Measurements from ENCODE around the gene ZNF865. TPM values are rescaled to one million over a fixed set of nuclear protein-coding genes. Genes with fewer than 3 reads are reported as not detected.

ZNF865 gene
- total and polyA plus RNA-seq, 9 donors = 0.42 to 20.9 (median 16.5) TPM

- peak; percentile 65 to 87 (median 78) for DNase-seq
- no peaks in the 10 kb centered on the region for H3K27me3 ChIP-seq
- no peaks in the 10 kb centered on the region for H3K9me3 ChIP-seq
- intact Hi-C loops (cut with DNase I) = no loop called here
- H3K36me3 ChIP-seq = no peaks in the 10 kb centered on the region
- H3K27ac ChIP-seq = peak overlapping the region; percentile 95 to 96
- peaks cover 21% of the 10 kb centered on the region for H3K4me1 ChIP-seq (ENCODE audit: insufficient read depth)
- TF ChIP-seq EP300 (IDR thresholded peaks at IDR 0.05) (no peak), POLR2A (IDR thresholded peaks at IDR 0.05) (no peak)
- TF ChIP-seq, protein P1, sequence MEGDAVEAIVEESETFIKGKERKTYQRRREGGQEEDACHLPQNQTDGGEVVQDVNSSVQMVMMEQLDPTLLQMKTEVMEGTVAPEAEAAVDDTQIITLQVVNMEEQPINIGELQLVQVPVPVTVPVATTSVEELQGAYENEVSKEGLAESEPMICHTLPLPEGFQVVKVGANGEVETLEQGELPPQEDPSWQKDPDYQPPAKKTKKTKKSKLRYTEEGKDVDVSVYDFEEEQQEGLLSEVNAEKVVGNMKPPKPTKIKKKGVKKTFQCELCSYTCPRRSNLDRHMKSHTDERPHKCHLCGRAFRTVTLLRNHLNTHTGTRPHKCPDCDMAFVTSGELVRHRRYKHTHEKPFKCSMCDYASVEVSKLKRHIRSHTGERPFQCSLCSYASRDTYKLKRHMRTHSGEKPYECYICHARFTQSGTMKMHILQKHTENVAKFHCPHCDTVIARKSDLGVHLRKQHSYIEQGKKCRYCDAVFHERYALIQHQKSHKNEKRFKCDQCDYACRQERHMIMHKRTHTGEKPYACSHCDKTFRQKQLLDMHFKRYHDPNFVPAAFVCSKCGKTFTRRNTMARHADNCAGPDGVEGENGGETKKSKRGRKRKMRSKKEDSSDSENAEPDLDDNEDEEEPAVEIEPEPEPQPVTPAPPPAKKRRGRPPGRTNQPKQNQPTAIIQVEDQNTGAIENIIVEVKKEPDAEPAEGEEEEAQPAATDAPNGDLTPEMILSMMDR (IDR thresholded peaks at IDR 0.05) = peak; percentile 38 to 77 (median 69)
- H3K4me3 ChIP-seq = peak overlapping the region; percentile 93
- 7 to 11% (median 7%) methylated on average over 28 to 38 of the region's 38 CpGs for WGBS, 3 donors
Observed at GRCh38 chr19:55640043-55640576, 34.7 kb downstream of the ZNF865 start.

- no peaks in the 10 kb centered on the region for H3K27me3 ChIP-seq
- H3K27ac ChIP-seq = peak within 1 kb of the TSS; percentile 95 to 96
- intact Hi-C loops (cut with DNase I) = no loop called here
- H3K4me3 ChIP-seq = peak within 1 kb of the TSS; percentile 93
- peak; percentile 69 to 85 (median 78) for DNase-seq
- TF ChIP-seq EP300 (IDR thresholded peaks at IDR 0.05) (no peak), POLR2A (IDR thresholded peaks at IDR 0.05) (peak; percentile 14)
- 0 to 1% (median 1%) methylated on average over 48 to 89 of the region's 89 CpGs for WGBS, 3 donors
- H3K9me3 ChIP-seq = no peaks in the 10 kb centered on the region
- H3K4me1 ChIP-seq (ENCODE audit: insufficient read depth) = peaks cover 19% of the 10 kb centered on the region
- H3K36me3 ChIP-seq = no peaks in the 10 kb centered on the region
Observed at GRCh38 chr19:55640577-55641425, 35.4 kb downstream of the ZNF865 start, which contains the start of gene ZNF580. Gene ZNF580 (plus strand): TSS chr19:55641002. CDS start chr19:55642509, 1,507 bp downstream.

- peak overlapping the region; percentile 95 to 96 for H3K27ac ChIP-seq
- H3K4me1 ChIP-seq (ENCODE audit: insufficient read depth) = peaks cover 13% of the 10 kb centered on the region
- intact Hi-C loops (cut with DNase I) = no loop called here
- no peak for TF ChIP-seq EP300 (IDR thresholded peaks at IDR 0.05)
- no peaks in the 10 kb centered on the region for H3K9me3 ChIP-seq
- DNase-seq = peak in 2 of 5 donors; percentile 36 to 51
- no peaks in the 10 kb centered on the region for H3K27me3 ChIP-seq
- WGBS, 3 donors = 1% methylated on average over 25 of the region's 25 CpGs
- H3K4me3 ChIP-seq = peak overlapping the region; percentile 93
- no peaks in the 10 kb centered on the region for H3K36me3 ChIP-seq
Observed at GRCh38 chr19:55641426-55642152, 36.1 kb downstream of the ZNF865 start.

DNA sequence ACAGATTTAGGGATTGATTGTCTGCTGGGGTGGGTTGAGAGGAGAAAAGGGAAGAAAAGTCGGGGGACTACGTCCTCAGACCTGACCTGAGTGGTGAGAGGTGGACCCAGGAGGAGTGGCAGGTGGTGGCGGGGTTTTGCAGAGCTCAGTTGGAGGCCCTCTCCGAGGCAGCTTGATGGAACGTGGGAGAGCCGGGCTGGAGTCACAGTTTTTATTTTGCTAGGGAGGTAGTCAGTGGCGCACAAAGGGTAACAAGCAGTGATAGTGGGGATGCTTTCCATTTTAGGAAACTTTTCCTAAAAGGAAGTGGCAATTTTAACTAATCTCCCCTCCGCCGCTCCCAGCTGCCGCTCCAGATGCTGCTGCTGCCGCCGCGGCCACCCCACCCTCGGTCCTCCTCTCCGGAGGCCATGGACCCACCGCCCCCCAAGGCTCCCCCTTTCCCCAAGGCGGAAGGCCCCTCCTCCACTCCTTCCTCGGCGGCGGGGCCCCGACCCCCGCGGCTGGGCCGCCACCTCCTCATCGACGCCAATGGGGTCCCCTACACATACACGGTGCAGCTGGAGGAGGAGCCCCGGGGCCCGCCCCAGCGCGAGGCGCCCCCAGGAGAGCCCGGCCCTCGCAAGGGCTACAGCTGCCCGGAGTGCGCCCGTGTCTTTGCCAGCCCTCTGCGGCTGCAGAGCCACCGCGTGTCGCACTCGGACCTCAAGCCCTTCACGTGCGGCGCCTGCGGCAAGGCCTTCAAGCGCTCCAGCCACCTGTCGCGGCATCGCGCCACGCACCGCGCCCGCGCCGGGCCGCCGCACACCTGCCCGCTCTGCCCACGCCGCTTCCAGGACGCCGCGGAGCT, 36.9 kb downstream of the ZNF865 start:
- no peak for TF ChIP-seq EP300 (IDR thresholded peaks at IDR 0.05)
- TF ChIP-seq, protein P1 (IDR thresholded peaks at IDR 0.05) = no peak
- no peak for TF ChIP-seq POLR2A (IDR thresholded peaks at IDR 0.05)
- Histone ChIP-seq H3K27ac (peak overlapping the region; percentile 95 to 96), H3K4me3 (peak overlapping the region; percentile 93), H3K4me1 (ENCODE audit: insufficient read depth) (peaks cover 11% of the 10 kb centered on the region), H3K9me3 (no peaks in the 10 kb centered on the region), H3K27me3 (no peaks in the 10 kb centered on the region), H3K36me3 (no peaks in the 10 kb centered on the region)
- intact Hi-C loops (cut with DNase I) = no loop called here
- 0 to 1% (median 1%) methylated on average over 43 to 65 of the region's 65 CpGs for WGBS, 3 donors
- peak in 4 of 5 donors; percentile 39 to 69 (median 65) for DNase-seq

All from ovary (tissue), 9 donors.